ENCODE measurements around the gene PNMA8B.

The PNMA8B gene

GRCh38 chr19:46487178-46487801 lies 8.4 kb downstream of the PNMA8B start:
- DNase-seq (ENCODE audit: low read depth) = no peak
- in situ Hi-C loops (cut with HindIII; ENCODE audit: low sequenced_read_pairs) = no loop called here
- peak overlapping the region; percentile 32 for H3K4me3 ChIP-seq (ENCODE audit: low read depth, low read length)

GRCh38 chr19:46486358-46486757 lies 9.3 kb downstream of the PNMA8B start:
- no peak for TF ChIP-seq CTCF (IDR thresholded peaks at IDR 0.05; ENCODE audit: low read depth, low read length, missing control alignments)
- DNase-seq (ENCODE audit: low read depth) = no peak
- no peak overlapping the region for H3K4me3 ChIP-seq (ENCODE audit: low read depth, low read length)
- in situ Hi-C loops (cut with HindIII; ENCODE audit: low sequenced_read_pairs) = no loop called here

More at GRCh38 chr19:46487178-46487801, 8.4 kb downstream of the PNMA8B start:
- no peak for TF ChIP-seq CTCF (IDR thresholded peaks at IDR 0.05; ENCODE audit: low read depth, low read length, missing control alignments)

- TF ChIP-seq CTCF (IDR thresholded peaks at IDR 0.05; ENCODE audit: low read depth, low read length, missing control alignments) = no peak
- no peak overlapping the region for H3K4me3 ChIP-seq (ENCODE audit: low read depth, low read length)
- in situ Hi-C loops (cut with HindIII; ENCODE audit: low sequenced_read_pairs) = no loop called here
- no peak for DNase-seq (ENCODE audit: low read depth)
These were observed 11.0 kb downstream of the PNMA8B start for GRCh38 chr19:46484656-46485055.

GRCh38 chr19:46482631-46483030 lies 13.0 kb downstream of the PNMA8B start:
- DNase-seq (ENCODE audit: low read depth) = no peak
- H3K4me3 ChIP-seq (ENCODE audit: low read depth, low read length) = no peak overlapping the region
- in situ Hi-C loops (cut with HindIII; ENCODE audit: low sequenced_read_pairs) = no loop called here
- no peak for TF ChIP-seq CTCF (IDR thresholded peaks at IDR 0.05; ENCODE audit: low read depth, low read length, missing control alignments)

- no peak for TF ChIP-seq CTCF (IDR thresholded peaks at IDR 0.05; ENCODE audit: low read depth, low read length, missing control alignments)
- no peak overlapping the region for H3K4me3 ChIP-seq (ENCODE audit: low read depth, low read length)
- in situ Hi-C loops (cut with HindIII; ENCODE audit: low sequenced_read_pairs) = no loop called here
- DNase-seq (ENCODE audit: low read depth) = no peak
These were observed 13.7 kb downstream of the PNMA8B start for GRCh38 chr19:46481947-46482346.

GRCh38 chr19:46481223-46481848 lies 14.3 kb downstream of the PNMA8B start:
- H3K4me3 ChIP-seq (ENCODE audit: low read depth, low read length) = no peak overlapping the region
- in situ Hi-C loops (cut with HindIII; ENCODE audit: low sequenced_read_pairs) = no loop called here
- no peak for DNase-seq (ENCODE audit: low read depth)
- no peak for TF ChIP-seq CTCF (IDR thresholded peaks at IDR 0.05; ENCODE audit: low read depth, low read length, missing control alignments)
